Measurements from ENCODE around the gene FAM83C.

FAM83C gene

GRCh38 chr20:35299780-35300179 lies 7.6 kb upstream of the FAM83C start:
- no peak for DNase-seq (ENCODE audit: low read depth in 2 of 2)

GRCh38 chr20:35298264-35298663 lies 6.0 kb upstream of the FAM83C start:
- no peak for DNase-seq (ENCODE audit: low read depth in 2 of 2)

- no peak for DNase-seq (ENCODE audit: low read depth in 2 of 2)
These were observed 5.5 kb upstream of the FAM83C start for GRCh38 chr20:35297740-35298139.

- no peak for DNase-seq (ENCODE audit: low read depth in 2 of 2)
These were observed 4.9 kb upstream of the FAM83C start for GRCh38 chr20:35297155-35297554.

- DNase-seq (ENCODE audit: low read depth in 2 of 2), result no peak
These were observed 3.9 kb upstream of the FAM83C start for GRCh38 chr20:35296101-35296554.

GRCh38 chr20:35295674-35296073 lies 3.4 kb upstream of the FAM83C start:
- no peak for DNase-seq (ENCODE audit: low read depth in 2 of 2)

- DNase-seq (ENCODE audit: low read depth in 2 of 2), result no peak
These were observed 2.8 kb upstream of the FAM83C start for GRCh38 chr20:35295058-35295457.

- DNase-seq (ENCODE audit: low read depth in 2 of 2), result no peak
These were observed 2.1 kb upstream of the FAM83C start for GRCh38 chr20:35294293-35294685.

- no peak for DNase-seq (ENCODE audit: low read depth in 2 of 2)
These were observed 1.4 kb upstream of the FAM83C start for GRCh38 chr20:35293303-35294292.

GRCh38 chr20:35292504-35293285 lies 470 bp upstream of the FAM83C start:
- DNase-seq (ENCODE audit: low read depth in 2 of 2), result no peak

GRCh38 chr20:35290887-35291417 lies 1.3 kb downstream of the FAM83C start:
- DNase-seq (ENCODE audit: low read depth in 2 of 2), result no peak

GRCh38 chr20:35290186-35290886 lies 1.9 kb downstream of the FAM83C start:
- DNase-seq (ENCODE audit: low read depth in 2 of 2), result no peak

GRCh38 chr20:35288325-35289060 lies 3.7 kb downstream of the FAM83C start:
- DNase-seq (ENCODE audit: low read depth in 2 of 2), result no peak

GRCh38 chr20:35287509-35288324 lies 4.5 kb downstream of the FAM83C start:
- DNase-seq (ENCODE audit: low read depth in 2 of 2), result no peak

GRCh38 chr20:35286899-35287508 lies 5.2 kb downstream of the FAM83C start:
- no peak for DNase-seq (ENCODE audit: low read depth in 2 of 2)

- DNase-seq (ENCODE audit: low read depth in 2 of 2), result no peak
These were observed 5.9 kb downstream of the FAM83C start for GRCh38 chr20:35286077-35286898.

GRCh38 chr20:35285806-35286076 lies 6.5 kb downstream of the FAM83C start:
- DNase-seq (ENCODE audit: low read depth in 2 of 2), result no peak

GRCh38 chr20:35284992-35285805 lies 7.0 kb downstream of the FAM83C start:
- no peak for DNase-seq (ENCODE audit: low read depth in 2 of 2)

Measured in stimulated activated CD4-positive, alpha-beta T cell treated with anti-CD3 and anti-CD28 coated beads, Interleukin-4, amount 100 ng/mL, for 48 hours (primary cell).